ENCODE data around the gene RUNX1. TPM values are rescaled to one million over a fixed set of nuclear protein-coding genes. Genes with fewer than 3 reads are reported as not detected.

RUNX1 gene
- total RNA-seq, 1 donor from 2014 or later, result 0.47 TPM

DNA sequence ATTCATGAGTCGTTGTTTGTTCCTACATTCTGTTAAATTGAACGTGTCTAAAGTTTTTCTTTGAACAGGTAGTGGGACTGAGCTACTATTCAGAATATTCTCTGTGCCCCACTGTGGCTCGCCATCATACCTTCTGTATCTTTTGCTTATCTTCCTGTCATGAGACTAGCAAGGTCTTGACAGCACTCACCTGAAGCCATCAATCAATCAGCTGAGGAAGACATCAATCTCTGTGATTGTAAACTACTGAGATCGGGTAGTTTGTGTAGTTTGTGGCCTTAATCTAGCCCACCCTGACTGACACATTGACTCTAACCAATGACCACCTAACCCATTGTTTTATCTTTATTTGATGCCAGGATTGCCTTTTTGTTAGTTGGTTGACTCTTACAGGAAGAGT is 17.7 kb upstream of the RUNX1 start:
- no peaks in the 10 kb centered on the region for H3K36me3 Mint-ChIP-seq (ENCODE audit: unreplicated experiment)
- H3K27ac Mint-ChIP-seq (ENCODE audit: unreplicated experiment), result no peak overlapping the region
- H3K4me1 Mint-ChIP-seq (ENCODE audit: low read depth, unreplicated experiment), result no peaks in the 10 kb centered on the region
- H3K9me3 Mint-ChIP-seq (ENCODE audit: unreplicated experiment), result no peaks in the 10 kb centered on the region
- H3K4me3 Mint-ChIP-seq (ENCODE audit: unreplicated experiment), result no peak overlapping the region
- TF ChIP-seq, protein P1, sequence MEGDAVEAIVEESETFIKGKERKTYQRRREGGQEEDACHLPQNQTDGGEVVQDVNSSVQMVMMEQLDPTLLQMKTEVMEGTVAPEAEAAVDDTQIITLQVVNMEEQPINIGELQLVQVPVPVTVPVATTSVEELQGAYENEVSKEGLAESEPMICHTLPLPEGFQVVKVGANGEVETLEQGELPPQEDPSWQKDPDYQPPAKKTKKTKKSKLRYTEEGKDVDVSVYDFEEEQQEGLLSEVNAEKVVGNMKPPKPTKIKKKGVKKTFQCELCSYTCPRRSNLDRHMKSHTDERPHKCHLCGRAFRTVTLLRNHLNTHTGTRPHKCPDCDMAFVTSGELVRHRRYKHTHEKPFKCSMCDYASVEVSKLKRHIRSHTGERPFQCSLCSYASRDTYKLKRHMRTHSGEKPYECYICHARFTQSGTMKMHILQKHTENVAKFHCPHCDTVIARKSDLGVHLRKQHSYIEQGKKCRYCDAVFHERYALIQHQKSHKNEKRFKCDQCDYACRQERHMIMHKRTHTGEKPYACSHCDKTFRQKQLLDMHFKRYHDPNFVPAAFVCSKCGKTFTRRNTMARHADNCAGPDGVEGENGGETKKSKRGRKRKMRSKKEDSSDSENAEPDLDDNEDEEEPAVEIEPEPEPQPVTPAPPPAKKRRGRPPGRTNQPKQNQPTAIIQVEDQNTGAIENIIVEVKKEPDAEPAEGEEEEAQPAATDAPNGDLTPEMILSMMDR (IDR thresholded peaks at IDR 0.05; ENCODE audit: partially characterized antibody, unreplicated experiment), result no peak
- DNase-seq, result no peak
- peaks cover 4% of the 10 kb centered on the region for H3K27me3 Mint-ChIP-seq (ENCODE audit: unreplicated experiment)

DNA sequence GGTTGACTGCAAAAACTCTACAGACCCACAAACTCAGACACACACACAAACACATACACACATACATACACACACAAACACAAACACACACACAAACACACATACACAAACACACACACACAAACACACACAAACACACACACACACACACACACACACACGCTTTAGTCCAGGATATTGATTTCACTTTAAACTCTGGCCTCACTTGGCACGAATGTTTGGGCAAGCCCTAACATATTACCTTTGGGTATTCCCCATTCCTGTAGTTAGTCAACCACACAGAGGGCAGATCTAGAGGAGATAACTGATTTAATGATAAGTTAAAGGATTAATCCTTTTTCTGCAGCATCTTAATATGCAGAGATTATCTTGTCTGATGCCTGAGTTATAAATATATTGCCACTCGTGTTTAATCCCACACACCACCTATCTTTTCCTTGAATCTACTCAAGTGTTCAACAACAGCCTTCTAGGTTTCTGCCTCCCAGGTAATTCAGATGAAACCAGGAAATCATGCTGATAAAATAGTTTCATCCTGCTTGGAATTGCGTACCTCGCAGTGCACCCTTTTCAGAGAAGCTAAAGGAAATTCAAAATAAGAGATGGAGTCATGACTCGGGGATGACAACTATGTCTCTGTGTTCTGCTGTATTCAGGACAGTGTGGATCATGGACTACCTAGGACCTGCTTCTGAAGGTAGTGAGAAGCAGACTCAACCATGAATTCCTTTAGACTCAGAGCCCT is 14.5 kb upstream of the RUNX1 start:
- no peaks in the 10 kb centered on the region for H3K36me3 Mint-ChIP-seq (ENCODE audit: unreplicated experiment)
- no peak overlapping the region for H3K27ac Mint-ChIP-seq (ENCODE audit: unreplicated experiment)
- peaks cover 4% of the 10 kb centered on the region for H3K27me3 Mint-ChIP-seq (ENCODE audit: unreplicated experiment)
- no peak overlapping the region for H3K4me3 Mint-ChIP-seq (ENCODE audit: unreplicated experiment)
- TF ChIP-seq, protein P1 (IDR thresholded peaks at IDR 0.05; ENCODE audit: partially characterized antibody, unreplicated experiment), result no peak
- H3K9me3 Mint-ChIP-seq (ENCODE audit: unreplicated experiment), result peaks cover 1% of the 10 kb centered on the region
- DNase-seq, result no peak
- H3K4me1 Mint-ChIP-seq (ENCODE audit: low read depth, unreplicated experiment), result peaks cover 4% of the 10 kb centered on the region

DNA sequence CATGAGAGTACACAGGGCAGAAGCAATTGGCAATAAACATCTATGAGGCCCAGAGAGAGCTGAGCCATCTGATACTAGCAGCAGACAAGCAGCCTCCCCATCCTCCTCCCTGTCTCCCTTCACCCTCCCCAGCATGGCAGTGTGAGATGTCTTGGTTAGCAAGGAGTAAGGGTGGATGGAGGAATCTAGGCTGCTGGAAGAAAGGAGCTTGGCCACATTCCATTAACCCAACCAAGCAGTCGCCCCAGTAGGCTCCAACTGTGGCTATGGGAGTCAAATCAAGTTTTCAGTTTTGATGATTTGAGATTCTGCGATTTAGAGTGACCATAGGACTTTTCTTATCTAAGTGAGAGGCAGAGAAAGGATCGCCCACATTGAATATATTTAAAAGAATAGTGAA is 12.9 kb upstream of the RUNX1 start:
- Mint-ChIP-seq H3K27ac (ENCODE audit: unreplicated experiment) (no peak overlapping the region), H3K4me3 (ENCODE audit: unreplicated experiment) (no peak overlapping the region), H3K36me3 (ENCODE audit: unreplicated experiment) (no peaks in the 10 kb centered on the region), H3K9me3 (ENCODE audit: unreplicated experiment) (peaks cover 1% of the 10 kb centered on the region), H3K4me1 (ENCODE audit: low read depth, unreplicated experiment) (peaks cover 4% of the 10 kb centered on the region), H3K27me3 (ENCODE audit: unreplicated experiment) (peaks cover 4% of the 10 kb centered on the region)
- TF ChIP-seq, protein P1 (IDR thresholded peaks at IDR 0.05; ENCODE audit: partially characterized antibody, unreplicated experiment), result no peak
- DNase-seq, result no peak

DNA sequence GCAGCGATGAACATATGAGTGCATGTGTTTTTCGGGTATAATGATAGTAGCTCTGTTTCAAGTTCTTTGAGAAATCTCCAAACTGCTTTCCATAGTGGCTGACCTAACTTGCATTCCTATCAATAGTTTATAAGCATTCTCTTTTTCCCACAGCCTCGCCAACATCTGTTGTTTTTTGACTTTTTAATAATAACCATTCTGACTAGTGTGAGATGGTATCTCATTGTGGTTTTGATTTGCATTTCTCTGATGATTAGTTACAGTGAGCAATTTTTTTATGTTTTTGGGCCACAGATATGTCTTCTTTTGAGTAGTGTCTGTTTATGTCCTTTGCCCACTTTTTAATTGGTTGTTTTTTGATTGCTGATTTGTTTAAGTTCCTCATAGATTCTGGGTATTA is 10.6 kb upstream of the RUNX1 start:
- H3K4me3 Mint-ChIP-seq (ENCODE audit: unreplicated experiment), result no peak overlapping the region
- no peaks in the 10 kb centered on the region for H3K27me3 Mint-ChIP-seq (ENCODE audit: unreplicated experiment)
- TF ChIP-seq, protein P1 (IDR thresholded peaks at IDR 0.05; ENCODE audit: partially characterized antibody, unreplicated experiment), result no peak

DNA sequence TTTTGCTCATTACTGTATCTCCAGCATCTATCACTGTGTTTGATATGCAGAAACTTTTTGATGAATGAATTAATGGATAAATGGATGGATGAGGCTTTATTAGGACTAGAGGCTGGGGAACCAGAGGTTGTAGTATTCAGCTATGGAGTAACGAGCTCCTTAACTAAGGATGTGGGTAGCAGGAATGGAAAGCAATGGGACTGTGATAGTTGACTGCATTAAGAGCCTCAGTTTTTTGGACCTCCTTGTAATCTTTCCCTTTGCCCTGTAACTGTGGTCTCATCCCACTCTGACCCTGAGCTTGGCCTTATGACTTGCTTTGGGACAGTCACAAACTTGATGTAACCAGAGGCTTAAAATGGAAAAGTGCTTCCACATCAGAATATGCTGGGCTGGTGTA is 9.0 kb upstream of the RUNX1 start:
- Mint-ChIP-seq H3K27me3 (ENCODE audit: unreplicated experiment) (no peaks in the 10 kb centered on the region), H3K36me3 (ENCODE audit: unreplicated experiment) (no peaks in the 10 kb centered on the region), H3K4me1 (ENCODE audit: low read depth, unreplicated experiment) (peaks cover 10% of the 10 kb centered on the region), H3K27ac (ENCODE audit: unreplicated experiment) (no peak overlapping the region), H3K9me3 (ENCODE audit: unreplicated experiment) (peaks cover 5% of the 10 kb centered on the region), H3K4me3 (ENCODE audit: unreplicated experiment) (no peak overlapping the region)
- no peak for DNase-seq
- TF ChIP-seq, protein P1 (IDR thresholded peaks at IDR 0.05; ENCODE audit: partially characterized antibody, unreplicated experiment), result no peak

More for the DNA sequence above, 10.6 kb upstream of the RUNX1 start:
- H3K4me1 Mint-ChIP-seq (ENCODE audit: low read depth, unreplicated experiment), result peaks cover 5% of the 10 kb centered on the region
- H3K27ac Mint-ChIP-seq (ENCODE audit: unreplicated experiment), result no peak overlapping the region
- no peak for DNase-seq
- peaks cover 1% of the 10 kb centered on the region for H3K9me3 Mint-ChIP-seq (ENCODE audit: unreplicated experiment)
- H3K36me3 Mint-ChIP-seq (ENCODE audit: unreplicated experiment), result no peaks in the 10 kb centered on the region

All from glutamatergic neuron (in vitro differentiated cells).